H1 (cell line): Measurements from ENCODE around the gene CAMKK2. TPM values are rescaled to one million over a fixed set of nuclear protein-coding genes. Genes with fewer than 3 reads are reported as not detected.

Experiments
- ATF3 ChIP-seq: IDR thresholded peaks from 2 replicates; pipeline ENCODE4 v1.6.1; 2011; ENCODE audit warnings: low read depth, mild to moderate bottlenecking, low read length; ENCODE audit not compliant: insufficient read depth
- BACH1 ChIP-seq: IDR thresholded peaks from 2 replicates; pipeline ENCODE4 v1.6.1; 2012; ENCODE audit warnings: low read length, improper control_type of control experiment
- BCL11A ChIP-seq, 2 experiments: IDR thresholded peaks; one replicate each; pipeline ENCODE4 v1.6.1; 2011; ENCODE audit warnings: low read depth in 2 of 2, low read length in 2 of 2, mild to moderate bottlenecking in 2 of 2
- BRCA1 ChIP-seq: IDR thresholded peaks from 2 replicates; pipeline ENCODE4 v1.6.1; 2012; ENCODE audit warnings: low read depth, low read length, improper control_type of control experiment
- CBX5 ChIP-seq: fragments of 300-800, 300-1000 bp; sonication (generic); IDR thresholded peaks from 2 replicates; pipeline ENCODE4 v1.7.1; 2016; ENCODE audit warnings: antibody characterized with exemption, low read length, low read depth
- CHD1 ChIP-seq: IDR thresholded peaks from 2 replicates; pipeline ENCODE4 v1.6.1; 2012; ENCODE audit warnings: low read depth, low read length, improper control_type of control experiment
- CHD2 ChIP-seq: IDR thresholded peaks from 2 replicates; pipeline ENCODE4 v1.6.1; 2012; ENCODE audit warnings: low read length, improper control_type of control experiment
- CREB1 ChIP-seq: IDR thresholded peaks from 2 replicates; pipeline ENCODE4 v1.6.1; 2012; ENCODE audit warnings: inconsistent platforms
- CTCF ChIP-seq, 3 experiments: IDR thresholded peaks; 1 replicate in 2 of 3; 2 replicates in 1 of 3; pipeline versions ENCODE4 v1.5.1 to v1.6.1; 2011; ENCODE audit warnings: low read length in 3 of 3, mild to moderate bottlenecking in 3 of 3, inconsistent platforms in 2 of 3, low read depth in 1 of 3, moderate library complexity in 1 of 3; ENCODE audit not compliant: insufficient read depth in 1 of 3; ENCODE audit errors: control extremely low read depth in 1 of 3
- E2F6 ChIP-seq: IDR thresholded peaks from 2 replicates; pipeline ENCODE4 v1.6.1; 2012; ENCODE audit warnings: inconsistent platforms
- HDAC6 ChIP-seq: IDR thresholded peaks from one replicate; pipeline ENCODE4 v1.7.1; 2012; ENCODE audit warnings: low read depth, mild to moderate bottlenecking, inconsistent platforms, low read length, moderate library complexity
- KDM5A ChIP-seq: fragments of 200-600 bp; IDR thresholded peaks from 2 replicates; pipeline ENCODE4 v1.7.1; 2012; ENCODE audit warnings: mild to moderate bottlenecking, low read length, inconsistent platforms, mixed read lengths
- MAX ChIP-seq: IDR thresholded peaks from 2 replicates; pipeline ENCODE4 v1.6.1; 2012; ENCODE audit warnings: inconsistent platforms
- POLR2A ChIP-seq, 2 experiments: IDR thresholded peaks; 1 replicate in 1 of 2; 2 replicates in 1 of 2; pipeline ENCODE4 v1.6.1; 2011; ENCODE audit warnings: low read depth in 2 of 2, low read length in 2 of 2, mild to moderate bottlenecking in 2 of 2; ENCODE audit errors: control extremely low read depth in 1 of 2
- POLR2AphosphoS5 ChIP-seq: IDR thresholded peaks from 2 replicates; pipeline ENCODE4 v1.6.1; 2011; ENCODE audit warnings: low read depth, low read length
- RFX5 ChIP-seq: IDR thresholded peaks from 2 replicates; pipeline ENCODE4 v1.6.1; 2011; ENCODE audit warnings: low read depth, low read length, improper control_type of control experiment, borderline replicate concordance
- SIN3A ChIP-seq, 2 experiments: IDR thresholded peaks in 1 of 2; conservative IDR thresholded peaks in 1 of 2; 2 replicates each; pipeline ENCODE4 v1.6.1; 2011 to 2012; ENCODE audit warnings: low read length in 2 of 2, improper control_type of control experiment in 1 of 2, low read depth in 1 of 2, mild to moderate bottlenecking in 1 of 2
- SP2 ChIP-seq: IDR thresholded peaks from 2 replicates; pipeline ENCODE4 v1.6.1; 2012; ENCODE audit warnings: mild to moderate bottlenecking, low read length, inconsistent platforms
- SUZ12 ChIP-seq: fragments of 200-600 bp; sonication (generic); IDR thresholded peaks from 2 replicates; pipeline ENCODE4 v1.6.1; 2012; ENCODE audit warnings: mild to moderate bottlenecking, inconsistent platforms, low read length, moderate library complexity, mixed read lengths
- TBP ChIP-seq: IDR thresholded peaks from 2 replicates; pipeline ENCODE4 v1.6.1; 2011; ENCODE audit warnings: low read depth, low read length, improper control_type of control experiment
- TCF12 ChIP-seq: IDR thresholded peaks from 2 replicates; pipeline ENCODE4 v1.6.1; 2011; ENCODE audit warnings: low read depth, mild to moderate bottlenecking, low read length
- polyA plus RNA-seq, 7 experiments: library from polyadenylated mRNA; depleted of rRNA in 3 of 7; stranded (reverse) in 5 of 7; unstranded in 2 of 7; fragments of >200 nt in 5 of 7; fragments of 200-250 nt in 2 of 7; gene quantifications; 1 replicate in 5 of 7; 2 replicates in 1 of 7; 4 replicates in 1 of 7; pipeline versions ENCODE4 v1.2.1 to v1.2.3, GENCODE V29; 2011 to 2013; ENCODE audit warnings: missing spikeins in 2 of 7, mixed read lengths in 2 of 7
- total RNA-seq: library from RNA; stranded (reverse); fragmentation: NEBNext Ultra II Directional; extraction: Animal tissue kit (Norgen Biotek cat#: 25700); gene quantifications from 2 replicates; pipeline ENCODE4 v1.2.1, GENCODE V29; 2021

Gene CAMKK2
- total and polyA plus RNA-seq, 2 of the 8 experiments (the other 6 are each of a cell fraction or from before 2014, with no cell fraction given), result 29.6 to 30.6 TPM

- no peak for TF ChIP-seq TCF12
- TF ChIP-seq SP2, result no peak
- no peak for TF ChIP-seq CHD1
- TF ChIP-seq HDAC6, result no peak
- TF ChIP-seq CREB1, result no peak
- TF ChIP-seq KDM5A, result no peak
- no peak for TF ChIP-seq TBP
- TF ChIP-seq RFX5, result no peak
- TF ChIP-seq CBX5, result no peak
- no peak for TF ChIP-seq SUZ12
- TF ChIP-seq BACH1, result no peak
- no peak for TF ChIP-seq BRCA1
- TF ChIP-seq ATF3, result no peak
- peak in 2 of 3 experiments; percentile 11 to 24; a peak in 2 of 4 replicates for TF ChIP-seq CTCF (IDR thresholded peaks at IDR 0.05; ENCODE audit: control extremely low read depth in 1 of 3, insufficient read depth in 1 of 3, low read depth in 1 of 3, low read length in 3 of 3)
- TF ChIP-seq BCL11A (IDR thresholded peaks at IDR 0.05; ENCODE audit: low read depth in 2 of 2, low read length in 2 of 2), result no peak
- no peak for TF ChIP-seq CHD2
- peak; percentile 64 for TF ChIP-seq E2F6
- TF ChIP-seq POLR2AphosphoS5, result 0 out of 2 replicates have a peak, but pooled peaks have one; percentile 18
- TF ChIP-seq POLR2A (IDR thresholded peaks at IDR 0.05; ENCODE audit: control extremely low read depth in 1 of 2, low read depth in 2 of 2, low read length in 2 of 2), result no peak
- TF ChIP-seq MAX, result peak; percentile 74
- TF ChIP-seq SIN3A (conservative IDR thresholded peaks at IDR 0.05 in 1 of 2, IDR thresholded peaks at IDR 0.05 in 1 of 2; ENCODE audit: low read depth in 1 of 2, low read length in 2 of 2), result no peak
These were observed 55.9 kb downstream of the CAMKK2 start (continued) for GRCh38 chr12:121240484-121241101.
